GDM1 (cell line): ENCODE data around the gene ATP1A2.

Experiments used
- DNase-seq: peaks from one replicate; lab custom pipeline; 2025; lab: John Stamatoyannopoulos, UW

Gene ATP1A2

GRCh38 chr1:160146107-160146506, 30.5 kb downstream of the ATP1A2 start:
- no peak for DNase-seq

DNA sequence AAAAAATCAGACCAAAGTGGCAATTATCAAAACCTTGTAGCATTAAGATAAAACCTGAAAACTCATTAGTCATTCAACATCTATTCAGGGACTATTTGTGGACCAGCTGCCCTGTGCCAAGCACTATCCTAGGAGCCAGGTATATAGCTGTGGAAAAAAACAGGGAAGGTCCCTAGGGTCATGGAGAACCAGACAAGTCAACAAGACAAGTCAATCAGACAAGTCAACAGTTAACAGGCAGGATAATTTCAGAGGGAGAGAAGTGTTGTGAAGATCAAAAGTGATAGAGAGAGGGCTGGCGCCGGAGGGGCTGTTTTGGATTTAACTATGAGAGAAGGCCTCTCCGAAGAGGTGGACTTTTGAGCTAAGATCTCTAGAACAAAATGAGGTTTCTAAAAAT, 32.6 kb downstream of the ATP1A2 start:
- DNase-seq: no peak

GRCh38 chr1:160149233-160149632, 33.7 kb downstream of the ATP1A2 start:
- no peak for DNase-seq

DNA sequence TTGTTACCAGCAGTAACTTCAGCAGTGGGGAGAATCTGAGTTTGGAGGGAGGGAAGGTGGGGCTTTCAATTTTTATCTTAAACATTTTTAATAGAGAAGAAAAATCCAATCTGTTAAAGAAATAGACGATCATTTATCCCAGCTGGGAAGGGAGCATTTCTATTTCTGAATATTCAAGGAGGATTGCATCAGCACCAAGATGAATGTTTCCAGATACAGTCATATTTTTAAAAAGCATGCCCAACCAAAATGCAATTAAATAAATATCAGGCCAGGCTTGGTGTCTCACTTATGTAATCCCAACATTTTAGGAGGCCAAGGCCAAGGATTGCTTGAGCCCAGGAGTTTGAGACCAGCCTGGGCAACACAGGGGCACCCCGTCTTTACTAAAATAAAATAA, 34.2 kb downstream of the ATP1A2 start:
- no peak for DNase-seq

GRCh38 chr1:160151303-160151702, 35.7 kb downstream of the ATP1A2 start, which contains the start of gene ATP1A4:
ATP1A4 (plus strand) TSS chr1:160151603; CDS start chr1:160152041, 438 bp downstream.
- no peak for DNase-seq

DNA sequence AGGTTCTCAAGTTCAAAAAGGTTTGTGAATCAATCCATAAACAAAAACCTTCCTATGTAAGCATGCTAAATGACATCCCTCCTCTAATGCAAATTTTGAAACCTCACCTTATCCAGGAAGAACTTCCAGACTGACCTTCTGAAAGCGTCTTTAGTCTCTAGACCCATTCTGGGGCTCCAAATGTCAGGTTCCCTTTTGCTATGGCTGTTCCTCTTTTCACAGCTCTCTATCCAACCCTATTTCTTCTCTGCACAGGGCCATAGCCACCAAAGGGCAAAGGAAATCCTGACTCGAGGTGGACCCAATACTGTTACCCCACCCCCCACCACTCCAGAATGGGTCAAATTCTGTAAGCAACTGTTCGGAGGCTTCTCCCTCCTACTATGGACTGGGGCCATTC, 39.2 kb downstream of the ATP1A2 start:
- no peak for DNase-seq

DNA sequence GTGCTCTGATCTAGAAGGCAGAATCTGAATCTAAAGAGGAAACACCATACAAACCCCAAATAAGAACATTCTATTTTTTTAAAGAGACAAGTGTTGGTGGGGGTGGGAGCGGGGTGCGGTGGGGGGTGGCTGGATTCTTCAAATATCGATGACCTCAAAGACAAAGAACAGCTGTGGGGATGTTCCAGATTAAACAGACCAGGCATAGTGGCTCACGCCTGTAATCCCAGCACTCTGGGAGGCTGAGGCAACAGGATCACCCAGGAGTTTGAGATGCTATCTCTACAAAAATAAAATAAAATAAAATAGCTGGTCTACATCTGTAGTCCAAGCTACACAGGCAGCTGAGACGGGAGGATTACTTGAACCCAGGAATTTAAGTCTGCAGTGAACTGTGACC, 40.8 kb downstream of the ATP1A2 start:
- no peak for DNase-seq

DNA sequence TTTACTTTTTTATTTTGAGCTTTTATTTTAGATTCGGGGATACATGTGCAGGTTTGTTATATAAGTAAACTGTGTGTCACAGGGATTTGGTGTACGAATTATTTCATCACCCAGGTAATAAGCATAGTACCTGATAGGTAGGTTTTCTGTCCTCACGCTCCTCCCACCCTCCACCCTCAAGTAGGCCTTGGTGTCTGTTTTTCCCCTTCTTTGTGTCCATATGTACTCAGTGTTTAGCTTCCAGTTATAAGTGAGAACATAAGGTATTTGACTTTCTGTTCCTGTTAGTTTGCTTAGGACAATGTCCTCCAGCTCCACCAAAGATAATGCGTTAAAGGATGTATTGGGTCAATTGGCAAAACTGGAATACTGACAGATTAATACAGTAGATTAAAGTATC, 41.6 kb downstream of the ATP1A2 start:
- no peak for DNase-seq

- no peak for DNase-seq
These were observed 42.5 kb downstream of the ATP1A2 start for GRCh38 chr1:160158031-160158430.

DNA sequence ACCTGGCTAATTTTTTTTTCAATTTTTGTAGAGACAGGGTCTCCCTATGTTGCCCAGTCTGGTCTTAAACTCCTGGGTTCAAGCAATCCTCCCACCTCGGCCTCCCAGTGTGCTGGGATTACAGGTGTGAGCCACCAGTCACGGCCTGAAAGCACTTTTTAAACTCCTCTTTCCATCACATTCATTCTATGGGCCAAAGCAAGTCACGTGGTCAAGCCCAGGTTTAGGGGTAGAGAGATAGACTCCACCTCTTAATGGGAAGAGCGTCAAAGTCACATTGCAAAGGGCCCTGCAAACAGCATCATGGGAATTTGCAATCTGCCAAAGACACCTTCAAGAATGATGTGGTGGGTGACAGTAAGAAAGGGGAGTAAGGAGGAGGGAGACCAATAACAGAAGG, 43.0 kb downstream of the ATP1A2 start:
- no peak for DNase-seq

GRCh38 chr1:160159846-160160245, 44.3 kb downstream of the ATP1A2 start:
- no peak for DNase-seq

DNA sequence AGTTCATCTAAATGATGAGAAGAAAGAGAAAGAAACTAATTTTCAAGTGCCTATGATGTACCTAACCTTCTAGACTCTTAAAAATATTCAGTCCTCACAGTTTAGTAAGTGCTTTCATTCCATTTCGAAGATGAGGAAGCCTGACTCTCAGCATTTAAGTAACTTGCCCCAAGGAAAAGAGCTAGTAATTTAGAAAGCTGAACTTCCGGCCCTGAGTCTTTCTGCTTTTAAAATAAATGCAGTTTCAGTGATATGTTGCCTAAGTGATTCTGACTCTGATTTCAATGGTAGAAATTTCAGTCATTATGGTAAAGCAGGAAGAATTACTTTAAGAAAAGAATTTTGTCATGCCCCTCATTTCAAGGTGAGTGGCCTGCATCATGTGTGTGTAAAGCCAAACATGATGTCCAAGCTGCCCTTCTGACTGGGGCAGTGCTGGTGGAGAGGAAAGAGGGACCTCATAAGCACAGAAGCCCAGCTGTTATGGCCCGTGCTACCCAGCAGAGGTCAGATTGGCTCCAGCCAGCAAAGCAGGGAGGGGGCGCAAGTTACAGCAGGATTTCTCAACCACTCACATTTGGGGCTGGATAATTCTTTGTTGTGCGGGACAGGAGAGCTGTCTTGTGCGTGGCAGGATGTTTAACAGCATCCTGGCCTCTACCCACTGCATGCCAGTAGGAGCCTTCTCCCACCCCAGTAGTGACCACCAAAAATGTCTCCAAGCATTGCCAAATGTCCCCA, 46.6 kb downstream of the ATP1A2 start:
- DNase-seq: no peak

DNA sequence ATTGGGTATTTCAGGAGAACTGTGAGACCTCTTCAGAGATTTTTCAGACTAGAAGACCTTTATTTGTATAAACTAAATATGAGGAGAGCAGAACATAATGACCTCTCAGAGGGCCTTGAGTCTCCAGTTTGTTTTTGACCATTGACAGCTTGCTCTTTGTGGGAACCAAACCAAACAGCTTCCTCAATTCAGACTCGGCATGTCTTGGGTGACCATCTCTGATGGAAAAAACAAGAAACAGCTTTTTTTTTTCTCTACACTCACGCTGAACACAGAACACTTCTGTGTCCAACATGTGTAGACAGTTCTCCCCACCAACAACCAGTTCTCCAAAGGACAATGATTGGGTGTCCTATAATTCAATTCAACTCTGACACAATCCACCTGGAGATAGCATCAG, 47.4 kb downstream of the ATP1A2 start:
- no peak for DNase-seq

DNA sequence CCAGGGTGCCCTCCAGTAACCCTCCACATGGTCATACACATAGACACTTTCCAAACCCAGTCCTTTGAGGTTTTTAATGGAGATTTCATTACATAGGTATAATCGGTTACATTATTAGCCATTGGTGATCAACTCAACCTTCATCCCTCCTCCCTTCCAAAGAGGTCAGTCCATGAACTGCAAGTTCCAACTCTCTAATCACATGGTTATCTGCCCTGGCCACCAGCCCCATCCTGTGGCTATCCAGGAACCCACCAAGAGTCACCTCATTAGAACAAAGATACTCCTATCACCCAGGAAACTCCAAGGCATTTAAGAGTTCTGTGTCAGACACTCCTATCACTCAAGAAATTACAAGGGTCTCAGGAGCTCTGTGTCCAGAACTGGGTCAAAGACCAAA, 48.1 kb downstream of the ATP1A2 start:
- no peak for DNase-seq

DNA sequence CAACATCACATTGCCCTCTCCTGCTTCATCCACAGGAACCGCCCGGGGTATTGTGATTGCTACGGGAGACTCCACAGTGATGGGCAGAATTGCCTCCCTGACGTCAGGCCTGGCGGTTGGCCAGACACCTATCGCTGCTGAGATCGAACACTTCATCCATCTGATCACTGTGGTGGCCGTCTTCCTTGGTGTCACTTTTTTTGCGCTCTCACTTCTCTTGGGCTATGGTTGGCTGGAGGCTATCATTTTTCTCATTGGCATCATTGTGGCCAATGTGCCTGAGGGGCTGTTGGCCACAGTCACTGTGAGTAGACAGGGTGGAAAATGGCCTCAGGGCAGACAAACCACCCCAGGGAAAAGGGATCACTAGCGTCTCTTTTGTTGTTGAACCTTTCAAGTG, 48.6 kb downstream of the ATP1A2 start:
- no peak for DNase-seq

GRCh38 chr1:160166166-160166868, 50.8 kb downstream of the ATP1A2 start:
- no peak for DNase-seq

DNA sequence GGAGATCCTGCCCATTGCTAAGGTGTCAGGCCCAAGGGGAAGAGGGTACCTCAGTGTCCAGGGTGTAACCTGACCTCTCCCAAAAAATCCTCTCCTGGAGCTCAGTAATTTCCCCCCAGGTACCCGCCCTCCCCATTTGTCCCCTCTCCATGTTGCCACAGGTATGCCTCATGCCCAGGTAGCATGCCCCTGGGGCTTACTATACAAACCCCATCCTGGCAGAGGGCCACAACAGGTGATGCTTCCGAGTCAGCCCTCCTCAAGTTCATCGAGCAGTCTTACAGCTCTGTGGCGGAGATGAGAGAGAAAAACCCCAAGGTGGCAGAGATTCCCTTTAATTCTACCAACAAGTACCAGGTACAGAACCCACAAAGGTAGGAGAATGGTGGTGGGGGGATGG, 51.5 kb downstream of the ATP1A2 start:
- no peak for DNase-seq

- no peak for DNase-seq
These were observed 52.0 kb downstream of the ATP1A2 start for GRCh38 chr1:160167580-160167979.

DNA sequence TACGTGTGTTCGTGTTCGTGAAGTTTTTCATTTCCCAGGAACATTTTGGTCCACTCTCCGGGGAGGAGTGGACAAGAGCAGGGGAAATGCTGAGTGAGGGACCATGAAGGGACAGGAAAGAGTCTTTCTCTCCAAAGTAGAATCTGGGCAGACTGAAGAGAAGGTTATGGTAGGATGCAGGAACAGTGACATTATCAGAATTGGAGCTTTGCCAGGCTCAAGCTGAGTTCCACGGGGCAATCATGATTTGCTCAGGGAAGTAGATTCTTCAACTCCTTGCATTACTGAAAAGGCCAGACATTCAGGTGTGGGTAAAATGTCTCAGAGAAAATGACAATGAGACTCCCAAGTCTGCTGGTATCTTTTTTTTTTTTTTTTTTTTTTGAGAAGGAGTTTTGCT, 52.5 kb downstream of the ATP1A2 start:
- DNase-seq: no peak

GRCh38 chr1:160168609-160169369, 53.2 kb downstream of the ATP1A2 start:
- DNase-seq: no peak

DNA sequence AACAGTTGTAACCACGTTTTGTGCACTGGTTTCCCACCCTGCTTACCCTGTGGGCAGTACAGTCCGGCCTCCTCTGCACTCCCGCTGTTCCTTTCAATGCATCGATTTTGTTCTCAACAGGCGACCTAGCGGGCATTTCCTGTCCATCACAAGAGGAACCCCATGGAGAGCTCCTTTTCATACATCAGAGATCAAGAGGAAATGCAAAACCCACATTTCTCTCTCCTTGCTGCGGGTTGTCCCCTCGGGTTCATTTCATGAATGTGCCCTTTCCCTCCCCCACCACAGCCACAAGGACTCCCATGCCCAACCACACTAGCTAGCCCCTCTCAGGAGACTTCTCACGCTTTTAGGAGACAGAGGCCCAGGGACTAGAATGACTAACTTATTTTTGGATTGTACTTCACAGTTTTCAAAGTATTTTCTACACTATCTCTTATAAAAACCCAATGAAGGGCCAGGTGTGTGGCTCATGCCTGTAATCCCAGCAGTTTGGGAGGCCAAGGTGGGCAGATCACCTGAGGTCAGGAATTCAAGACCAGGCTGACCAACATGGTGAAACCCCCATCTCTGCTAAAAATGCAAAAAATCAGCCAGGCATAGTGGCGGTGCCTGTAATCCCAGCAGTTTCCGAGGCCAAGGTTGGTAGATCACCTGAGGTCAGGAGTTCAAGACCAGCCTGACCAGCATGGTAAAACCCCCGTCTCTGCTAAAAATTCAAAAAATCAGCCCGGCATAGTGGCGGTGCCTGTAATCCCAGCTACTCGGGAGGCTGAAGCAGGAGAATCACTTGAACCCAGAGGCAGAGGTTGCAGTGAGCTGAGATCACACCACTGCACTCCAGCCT, 54.2 kb downstream of the ATP1A2 start:
- peak; percentile 22 for DNase-seq

GRCh38 chr1:160171354-160171753, 55.8 kb downstream of the ATP1A2 start:
- no peak for DNase-seq
